ENCODE measurements around the gene CERS1.
A peak's percentile ranks its signal among the peaks of the same experiment; 100 is the strongest.

The CERS1 gene

DNA sequence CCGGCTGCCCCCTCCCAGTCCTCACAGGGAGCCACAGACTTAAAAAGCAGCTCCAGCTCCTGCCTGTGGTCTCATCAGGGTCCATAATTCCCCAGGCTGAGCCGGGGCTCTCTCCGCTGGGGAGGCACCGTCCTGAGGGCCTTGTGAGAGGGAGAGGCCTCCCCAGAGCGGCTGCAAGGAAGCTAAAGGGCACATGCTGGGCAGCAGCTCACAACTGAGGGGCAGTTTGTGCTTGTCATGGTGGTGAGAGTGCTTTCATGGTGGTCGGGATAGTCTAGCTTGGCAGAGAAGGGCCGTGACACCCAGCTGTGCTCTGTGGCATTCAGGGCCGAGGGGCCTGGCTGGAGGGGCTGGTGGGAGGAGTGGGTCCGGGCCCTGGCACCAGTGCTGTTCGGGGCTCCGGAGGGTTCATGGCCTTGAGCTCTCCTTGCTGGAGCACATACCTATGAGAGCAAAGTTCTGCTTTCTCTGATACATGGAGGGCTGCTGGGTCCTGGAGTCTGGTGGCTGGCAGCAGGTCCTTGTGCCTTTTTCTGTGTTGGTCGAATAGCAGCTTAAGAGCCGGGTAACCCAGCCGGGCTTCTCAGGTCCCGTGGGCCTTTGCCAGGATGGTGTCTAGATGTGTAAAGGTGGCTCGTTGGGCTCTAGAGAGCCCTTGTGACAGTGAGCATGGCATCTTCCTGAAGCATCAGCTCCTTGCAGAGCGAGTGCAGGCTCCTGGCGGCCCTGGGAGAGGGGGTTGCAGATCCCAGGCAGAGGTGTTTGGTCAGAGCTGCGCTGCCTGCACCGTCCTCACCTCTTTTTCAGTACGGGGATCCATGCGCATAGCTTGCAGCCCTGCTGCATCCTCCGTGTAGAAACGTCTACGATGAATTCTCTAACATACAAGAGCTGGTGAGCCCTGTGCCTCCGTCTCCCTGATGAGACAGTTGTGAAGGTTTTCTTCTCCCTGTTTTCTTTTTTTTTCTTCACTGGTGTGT, 55.4 kb downstream of the CERS1 start:
- TF ChIP-seq YY1 (IDR thresholded peaks at IDR 0.05; ENCODE audit: low read depth) (no peak), TCF12 (IDR thresholded peaks at IDR 0.05; ENCODE audit: low read depth) (no peak), FOXM1 (IDR thresholded peaks at IDR 0.05; ENCODE audit: borderline replicate concordance, low read depth) (no peak), NFIC (IDR thresholded peaks at IDR 0.05) (no peak), EP300 (IDR thresholded peaks at IDR 0.05; ENCODE audit: borderline replicate concordance) (no peak), TAF1 (IDR thresholded peaks at IDR 0.05; ENCODE audit: low read depth) (no peak), CREB1 (IDR thresholded peaks at IDR 0.05; ENCODE audit: low read depth) (no peak)
- TF ChIP-seq, protein P1, sequence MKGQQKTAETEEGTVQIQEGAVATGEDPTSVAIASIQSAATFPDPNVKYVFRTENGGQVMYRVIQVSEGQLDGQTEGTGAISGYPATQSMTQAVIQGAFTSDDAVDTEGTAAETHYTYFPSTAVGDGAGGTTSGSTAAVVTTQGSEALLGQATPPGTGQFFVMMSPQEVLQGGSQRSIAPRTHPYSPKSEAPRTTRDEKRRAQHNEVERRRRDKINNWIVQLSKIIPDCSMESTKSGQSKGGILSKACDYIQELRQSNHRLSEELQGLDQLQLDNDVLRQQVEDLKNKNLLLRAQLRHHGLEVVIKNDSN (IDR thresholded peaks at IDR 0.05) = no peak
- TF ChIP-seq, protein P2, sequence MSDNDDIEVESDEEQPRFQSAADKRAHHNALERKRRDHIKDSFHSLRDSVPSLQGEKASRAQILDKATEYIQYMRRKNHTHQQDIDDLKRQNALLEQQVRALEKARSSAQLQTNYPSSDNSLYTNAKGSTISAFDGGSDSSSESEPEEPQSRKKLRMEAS (IDR thresholded peaks at IDR 0.05) = no peak

DNA sequence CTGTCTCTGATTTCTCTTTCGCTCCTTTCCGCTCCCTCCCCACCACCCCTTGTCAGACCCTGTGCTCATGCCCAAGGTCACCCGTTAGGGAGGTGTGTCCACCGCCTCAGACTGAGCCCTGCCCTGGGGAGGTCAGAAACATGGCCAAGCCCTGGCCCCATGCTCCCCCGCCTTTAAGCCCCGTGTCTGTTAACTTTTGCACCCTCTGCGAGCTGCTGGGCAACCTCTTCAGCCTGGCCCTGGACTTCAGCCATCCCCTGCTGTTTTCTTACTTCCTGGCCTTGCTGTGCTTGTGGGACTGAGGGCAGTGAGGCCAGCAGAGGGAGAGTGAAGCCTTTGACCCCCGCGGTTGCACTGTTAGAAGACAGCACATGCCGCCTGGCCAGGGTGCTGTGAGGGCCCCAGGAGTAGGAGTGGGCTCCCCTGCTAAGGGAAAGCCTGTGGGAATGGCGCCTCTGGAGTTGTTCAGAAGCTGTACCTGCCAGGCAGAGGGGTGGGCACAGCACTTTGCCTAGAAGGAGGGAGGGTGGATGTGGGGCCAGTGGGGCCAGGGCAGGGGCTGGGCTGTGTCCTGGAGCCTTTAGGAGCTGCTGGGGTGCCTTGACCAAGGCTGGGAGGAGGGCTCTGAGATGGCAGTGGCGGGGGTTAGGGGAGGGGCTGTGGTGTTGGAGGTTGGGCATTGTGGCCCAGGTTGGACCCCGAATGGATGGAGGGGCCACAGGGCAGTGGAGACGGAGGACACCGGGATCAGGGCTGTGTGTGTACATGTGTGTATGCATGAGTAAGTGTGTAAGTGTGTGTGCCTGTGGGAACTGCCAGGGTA, 56.3 kb downstream of the CERS1 start:
- TF ChIP-seq TCF12 (IDR thresholded peaks at IDR 0.05; ENCODE audit: low read depth) (0 out of 2 replicates have a peak, but pooled peaks have one; percentile 22), NFIC (IDR thresholded peaks at IDR 0.05) (peak; percentile 57; the same call in 1 of the 2 replicates), YY1 (IDR thresholded peaks at IDR 0.05; ENCODE audit: low read depth) (no peak)
- TF ChIP-seq, protein P2 (IDR thresholded peaks at IDR 0.05) = peak; percentile 47; the same call in 1 of the 2 replicates

DNA sequence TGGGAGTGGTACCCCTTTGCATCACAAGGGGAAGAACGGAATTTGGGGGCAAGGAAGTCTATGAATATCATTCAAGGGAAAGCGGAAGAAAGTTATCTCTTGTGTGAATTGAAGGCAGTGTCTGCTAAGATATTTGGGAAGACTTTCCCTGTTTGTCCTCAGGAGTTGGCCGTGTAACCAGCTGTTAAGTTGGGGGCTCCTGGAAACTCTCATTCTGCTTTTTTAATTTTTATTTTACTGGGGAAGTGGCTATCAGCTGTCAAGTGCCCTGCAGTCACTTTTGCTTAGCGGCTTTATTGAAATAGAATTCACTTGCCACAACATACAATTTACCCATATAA, 61.3 kb downstream of the CERS1 start:
- TF ChIP-seq, protein P1 (IDR thresholded peaks at IDR 0.05) = no peak
- TF ChIP-seq RAD21 (IDR thresholded peaks at IDR 0.05; ENCODE audit: low read depth) (no peak), CEBPB (IDR thresholded peaks at IDR 0.05) (no peak), EP300 (IDR thresholded peaks at IDR 0.05; ENCODE audit: borderline replicate concordance) (no peak), FOXM1 (IDR thresholded peaks at IDR 0.05; ENCODE audit: borderline replicate concordance, low read depth) (no peak), TEAD4 (IDR thresholded peaks at IDR 0.05) (no peak), NFIC (IDR thresholded peaks at IDR 0.05) (no peak), TAF1 (IDR thresholded peaks at IDR 0.05; ENCODE audit: low read depth) (no peak), YY1 (IDR thresholded peaks at IDR 0.05; ENCODE audit: low read depth) (no peak), EGR1 (IDR thresholded peaks at IDR 0.05) (no peak)
- TF ChIP-seq, protein P3, sequence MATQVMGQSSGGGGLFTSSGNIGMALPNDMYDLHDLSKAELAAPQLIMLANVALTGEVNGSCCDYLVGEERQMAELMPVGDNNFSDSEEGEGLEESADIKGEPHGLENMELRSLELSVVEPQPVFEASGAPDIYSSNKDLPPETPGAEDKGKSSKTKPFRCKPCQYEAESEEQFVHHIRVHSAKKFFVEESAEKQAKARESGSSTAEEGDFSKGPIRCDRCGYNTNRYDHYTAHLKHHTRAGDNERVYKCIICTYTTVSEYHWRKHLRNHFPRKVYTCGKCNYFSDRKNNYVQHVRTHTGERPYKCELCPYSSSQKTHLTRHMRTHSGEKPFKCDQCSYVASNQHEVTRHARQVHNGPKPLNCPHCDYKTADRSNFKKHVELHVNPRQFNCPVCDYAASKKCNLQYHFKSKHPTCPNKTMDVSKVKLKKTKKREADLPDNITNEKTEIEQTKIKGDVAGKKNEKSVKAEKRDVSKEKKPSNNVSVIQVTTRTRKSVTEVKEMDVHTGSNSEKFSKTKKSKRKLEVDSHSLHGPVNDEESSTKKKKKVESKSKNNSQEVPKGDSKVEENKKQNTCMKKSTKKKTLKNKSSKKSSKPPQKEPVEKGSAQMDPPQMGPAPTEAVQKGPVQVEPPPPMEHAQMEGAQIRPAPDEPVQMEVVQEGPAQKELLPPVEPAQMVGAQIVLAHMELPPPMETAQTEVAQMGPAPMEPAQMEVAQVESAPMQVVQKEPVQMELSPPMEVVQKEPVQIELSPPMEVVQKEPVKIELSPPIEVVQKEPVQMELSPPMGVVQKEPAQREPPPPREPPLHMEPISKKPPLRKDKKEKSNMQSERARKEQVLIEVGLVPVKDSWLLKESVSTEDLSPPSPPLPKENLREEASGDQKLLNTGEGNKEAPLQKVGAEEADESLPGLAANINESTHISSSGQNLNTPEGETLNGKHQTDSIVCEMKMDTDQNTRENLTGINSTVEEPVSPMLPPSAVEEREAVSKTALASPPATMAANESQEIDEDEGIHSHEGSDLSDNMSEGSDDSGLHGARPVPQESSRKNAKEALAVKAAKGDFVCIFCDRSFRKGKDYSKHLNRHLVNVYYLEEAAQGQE (IDR thresholded peaks at IDR 0.05; ENCODE audit: low read depth) = no peak

DNA sequence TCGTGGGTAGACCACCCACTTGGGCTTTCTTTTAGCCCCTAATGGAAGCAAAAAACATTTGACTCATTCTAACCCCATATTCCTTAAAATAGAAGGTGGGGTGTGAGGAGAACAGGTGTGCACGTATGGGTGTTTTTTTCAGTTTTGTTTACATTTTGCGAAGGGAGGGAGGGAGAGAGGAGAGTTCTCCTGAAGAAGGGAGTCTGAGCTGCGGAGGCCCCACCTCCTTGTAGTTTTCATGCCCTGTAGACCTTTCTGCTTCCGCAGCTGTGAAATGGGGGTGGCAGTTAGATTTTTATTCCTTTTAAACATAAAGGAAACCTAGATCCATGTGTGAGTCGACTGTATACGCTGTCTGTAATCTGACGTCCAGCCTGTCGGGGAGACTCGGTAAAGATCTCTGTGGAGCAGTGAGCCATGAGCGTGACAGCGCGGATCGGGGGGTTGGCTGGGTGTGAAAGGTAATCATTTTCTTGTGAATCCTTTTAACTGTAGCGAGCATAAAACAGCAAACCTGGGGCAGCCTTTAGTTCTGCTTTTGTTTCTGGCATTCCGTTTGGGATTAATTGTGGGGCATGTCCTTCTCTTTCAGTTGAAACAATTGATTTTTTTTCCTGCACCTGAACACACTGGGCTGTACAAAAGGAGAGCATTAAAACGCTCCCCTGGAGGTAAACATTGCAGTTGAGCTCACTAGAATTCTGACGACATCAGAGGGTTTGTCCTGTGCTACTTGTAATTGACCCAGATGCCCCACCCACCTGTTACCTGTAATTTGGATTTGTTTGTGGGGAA, 61.9 kb downstream of the CERS1 start:
- TF ChIP-seq CREB1 (IDR thresholded peaks at IDR 0.05; ENCODE audit: low read depth) = no peak
- no peak for TF ChIP-seq FOXM1 (IDR thresholded peaks at IDR 0.05; ENCODE audit: borderline replicate concordance, low read depth)
- TF ChIP-seq RAD21 (IDR thresholded peaks at IDR 0.05; ENCODE audit: low read depth) = no peak
- no peak for TF ChIP-seq EGR1 (IDR thresholded peaks at IDR 0.05)
- TF ChIP-seq TAF1 (IDR thresholded peaks at IDR 0.05; ENCODE audit: low read depth) = no peak
- no peak for TF ChIP-seq TCF12 (IDR thresholded peaks at IDR 0.05; ENCODE audit: low read depth)
- no peak for TF ChIP-seq ZBTB7A (IDR thresholded peaks at IDR 0.05; ENCODE audit: low read depth)
- no peak for TF ChIP-seq CEBPB (IDR thresholded peaks at IDR 0.05)
- TF ChIP-seq, protein P3 (IDR thresholded peaks at IDR 0.05; ENCODE audit: low read depth) = no peak
- no peak for TF ChIP-seq TEAD4 (IDR thresholded peaks at IDR 0.05)
- TF ChIP-seq, protein P2 (IDR thresholded peaks at IDR 0.05) = no peak
- TF ChIP-seq NFIC (IDR thresholded peaks at IDR 0.05) = no peak
- TF ChIP-seq YY1 (IDR thresholded peaks at IDR 0.05; ENCODE audit: low read depth) = no peak
- TF ChIP-seq, protein P1 (IDR thresholded peaks at IDR 0.05) = no peak
- TF ChIP-seq EP300 (IDR thresholded peaks at IDR 0.05; ENCODE audit: borderline replicate concordance) = no peak
